GM21786 (cell line): ENCODE data around the gene HNRNPUL2.

Experiments
- ATAC-seq: cut with Tn5 transposase; IDR thresholded peaks from one replicate; pipeline ENCODE4 v1.9.1; 2021; ENCODE audit not compliant: unreplicated experiment

The HNRNPUL2 gene

DNA sequence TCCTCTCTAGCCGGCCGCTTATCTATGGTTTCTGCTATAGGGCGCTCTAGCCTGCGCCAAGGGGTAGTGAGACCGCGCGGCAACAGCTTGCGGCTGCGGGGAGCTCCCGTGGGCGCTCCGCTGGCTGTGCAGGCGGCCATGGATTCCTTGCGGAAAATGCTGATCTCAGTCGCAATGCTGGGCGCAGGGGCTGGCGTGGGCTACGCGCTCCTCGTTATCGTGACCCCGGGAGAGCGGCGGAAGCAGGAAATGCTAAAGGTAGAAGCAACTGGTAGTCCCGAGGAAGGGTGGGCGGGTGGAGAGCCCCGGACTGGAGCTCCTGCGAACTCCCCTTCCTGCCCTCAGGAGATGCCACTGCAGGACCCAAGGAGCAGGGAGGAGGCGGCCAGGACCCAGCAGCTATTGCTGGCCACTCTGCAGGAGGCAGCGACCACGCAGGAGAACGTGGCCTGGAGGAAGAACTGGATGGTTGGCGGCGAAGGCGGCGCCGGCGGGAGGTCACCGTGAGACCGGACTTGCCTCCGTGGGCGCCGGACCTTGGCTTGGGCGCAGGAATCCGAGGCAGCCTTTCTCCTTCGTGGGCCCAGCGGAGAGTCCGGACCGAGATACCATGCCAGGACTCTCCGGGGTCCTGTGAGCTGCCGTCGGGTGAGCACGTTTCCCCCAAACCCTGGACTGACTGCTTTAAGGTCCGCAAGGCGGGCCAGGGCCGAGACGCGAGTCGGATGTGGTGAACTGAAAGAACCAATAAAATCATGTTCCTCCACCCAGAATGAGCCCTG lies 55.5 kb downstream of the HNRNPUL2 start, which contains the start of the genes LBHD1 and UQCC3:
Gene LBHD1, minus strand, starts transcription at position 660 of the 782 bp plus-strand sequence. CDS start 2,236 bp downstream, outside the sequence.
Gene UQCC3, plus strand, starts transcription at position 66 of the 782 bp plus-strand sequence. Its CDS starts 73 bp downstream, at position 139.
- peak; percentile 58 for ATAC-seq

DNA sequence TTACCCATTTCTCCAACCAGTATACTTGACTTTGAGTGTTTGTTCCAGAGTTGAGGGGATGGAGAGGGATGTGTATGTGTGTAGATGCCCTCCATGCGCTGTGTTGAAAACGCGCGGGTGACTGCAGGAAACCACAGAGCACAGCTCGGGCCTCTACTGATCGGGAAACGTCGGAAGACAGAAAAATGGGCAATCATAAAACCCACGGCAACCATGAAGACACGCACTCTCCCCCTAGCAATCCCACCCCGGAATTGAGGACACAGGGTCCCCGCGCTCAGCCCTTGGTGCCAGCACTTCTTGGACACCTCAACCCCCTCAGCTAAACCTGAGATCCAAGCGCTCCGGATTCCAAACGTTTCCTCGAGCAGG lies 56.0 kb downstream of the HNRNPUL2 start:
- no peak for ATAC-seq

DNA sequence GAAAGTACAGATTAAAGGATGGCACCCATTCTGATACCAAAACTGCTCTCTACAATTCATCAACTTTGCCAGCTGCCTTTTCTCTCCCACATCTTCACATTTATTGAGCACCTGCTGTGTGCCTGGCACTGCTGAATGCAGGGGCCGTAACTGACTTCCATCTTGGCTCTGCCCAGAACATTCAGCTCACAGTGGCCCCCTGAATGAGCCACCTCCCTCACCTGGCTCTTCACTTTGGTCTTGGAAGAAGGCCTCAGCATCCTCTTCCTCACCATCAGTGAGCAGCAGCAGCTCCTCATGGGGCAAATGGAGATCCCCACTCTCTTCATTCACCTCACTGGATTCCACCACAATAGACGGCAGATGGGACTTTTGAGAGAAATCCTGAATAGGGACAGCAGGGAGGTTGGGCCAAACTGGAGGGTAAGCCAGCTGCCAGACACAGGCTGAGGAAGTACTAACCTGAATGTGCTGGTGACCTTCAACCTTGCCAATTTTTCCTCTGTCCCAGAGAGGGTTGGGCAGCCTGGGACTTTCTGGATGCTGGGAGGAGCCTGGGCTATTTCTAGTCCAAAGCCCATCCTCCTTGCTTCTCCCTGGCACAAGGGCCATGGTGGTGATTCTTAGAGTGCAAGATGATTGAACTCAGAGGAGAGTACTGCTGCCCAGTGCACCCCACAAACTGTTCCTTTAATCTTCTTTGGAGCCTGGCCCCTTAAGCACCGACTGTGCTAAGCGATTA lies 57.7 kb downstream of the HNRNPUL2 start:
- no peak for ATAC-seq

GRCh38 chr11:62667460-62667859 lies 59.8 kb downstream of the HNRNPUL2 start:
- no peak for ATAC-seq

DNA sequence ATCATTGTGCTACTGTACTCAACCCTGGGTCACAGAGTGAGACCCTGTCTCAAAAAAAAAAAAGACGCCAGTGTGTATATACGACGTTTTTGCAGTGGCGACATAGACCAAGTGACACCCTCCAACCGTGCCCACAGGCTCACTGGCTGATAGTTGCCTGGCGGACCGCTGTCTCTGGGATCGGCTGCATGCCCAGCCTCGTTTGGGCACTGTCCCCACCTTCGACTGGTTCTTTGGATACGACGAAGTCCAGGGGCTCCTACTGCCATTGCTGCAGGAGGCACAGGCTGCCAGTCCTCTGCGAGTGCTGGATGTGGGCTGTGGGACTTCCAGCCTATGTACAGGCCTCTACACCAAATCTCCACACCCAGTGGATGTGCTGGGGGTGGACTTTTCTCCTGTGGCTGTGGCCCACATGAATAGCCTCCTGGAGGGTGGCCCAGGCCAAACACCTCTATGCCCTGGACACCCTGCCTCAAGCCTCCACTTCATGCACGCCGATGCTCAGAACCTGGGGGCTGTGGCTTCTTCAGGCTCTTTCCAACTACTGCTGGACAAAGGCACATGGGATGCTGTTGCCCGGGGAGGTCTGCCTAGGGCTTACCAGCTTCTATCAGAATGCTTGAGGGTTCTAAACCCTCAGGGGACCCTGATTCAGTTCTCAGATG lies 60.9 kb downstream of the HNRNPUL2 start:
- no peak for ATAC-seq

- ATAC-seq, result peak; percentile 16
Observed at GRCh38 chr11:62665599-62666258, 61.5 kb downstream of the HNRNPUL2 start.

DNA sequence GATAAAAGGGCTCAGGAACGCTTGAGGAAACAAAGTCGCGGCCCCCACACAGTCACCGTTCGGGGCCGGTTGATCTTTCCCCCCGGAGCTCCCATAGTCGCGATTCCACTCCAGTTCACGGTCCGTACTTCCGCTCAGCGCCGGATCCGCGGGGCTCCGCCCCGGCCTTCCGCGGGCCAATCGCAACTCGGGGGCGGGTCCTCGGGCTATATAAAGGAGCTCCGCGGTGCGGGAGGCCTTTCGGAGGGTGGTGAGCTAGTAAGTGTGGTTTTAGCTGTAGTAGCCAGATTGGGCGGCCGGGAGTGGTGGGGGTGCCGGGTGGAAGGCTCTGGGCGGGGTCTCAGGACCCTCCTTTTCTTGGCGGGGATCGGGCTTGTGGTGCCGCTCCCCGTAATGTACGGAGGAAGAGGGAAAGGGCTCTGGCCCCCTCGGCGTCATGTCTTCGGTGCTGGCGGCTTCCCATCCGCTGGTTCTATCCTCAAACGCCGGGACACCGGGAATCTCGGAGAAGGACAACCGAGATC lies 62.1 kb downstream of the HNRNPUL2 start, which contains the start of the genes C11orf98 and CSKMT:
Gene C11orf98, minus strand, starts transcription at position 136 of the 524 bp plus-strand sequence. Its CDS starts 41 bp downstream, at position 95.
Gene CSKMT, plus strand, starts transcription at position 238 of the 524 bp plus-strand sequence. CDS start 568 bp downstream, outside the sequence.
- ATAC-seq, result peak; percentile 71

GRCh38 chr11:62664405-62665074 lies 62.7 kb downstream of the HNRNPUL2 start:
- ATAC-seq, result peak; percentile 25
